Breast epithelium (tissue), 3 donors: ENCODE results near the gene NKD2.

Experiments used
- CTCF ChIP-seq, 3 donors: fragments of 450-650 bp; IDR thresholded peaks; one replicate each; pipeline ENCODE4 v1.5.1; 2016 to 2017; ENCODE audit warnings: antibody characterized with exemption in 3 of 3, mild to moderate bottlenecking in 3 of 3, moderate library complexity in 3 of 3
- POLR2AphosphoS5 ChIP-seq, 3 donors: sonication (generic); formaldehyde crosslinking; IDR thresholded peaks; one replicate each; pipeline ENCODE4 v1.6.1; 2017; ENCODE audit warnings: antibody characterized with exemption in 3 of 3

GRCh38 chr5:979100-979817, 29.3 kb upstream of the NKD2 start:
- TF ChIP-seq POLR2AphosphoS5 (IDR thresholded peaks at IDR 0.05): no peak
- TF ChIP-seq CTCF (IDR thresholded peaks at IDR 0.05): no peak
